Stimulated activated CD8-positive, alpha-beta memory T cell treated with anti-CD3 and anti-CD28 coated beads, Interleukin-4, amount 100 ng/mL, for 24 hours (primary cell): ENCODE results near the gene ENKUR.

ENCODE experiments used
- DNase-seq: peaks from one replicate; pipeline ENCODE4 v3.0.0-alpha.2; 2020; ENCODE audit warnings: low read depth

ENKUR gene, protein sequence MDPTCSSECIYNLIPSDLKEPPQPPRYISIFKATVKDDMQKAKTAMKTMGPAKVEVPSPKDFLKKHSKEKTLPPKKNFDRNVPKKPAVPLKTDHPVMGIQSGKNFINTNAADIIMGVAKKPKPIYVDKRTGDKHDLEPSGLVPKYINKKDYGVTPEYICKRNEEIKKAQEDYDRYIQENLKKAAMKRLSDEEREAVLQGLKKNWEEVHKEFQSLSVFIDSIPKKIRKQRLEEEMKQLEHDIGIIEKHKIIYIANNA

DNA sequence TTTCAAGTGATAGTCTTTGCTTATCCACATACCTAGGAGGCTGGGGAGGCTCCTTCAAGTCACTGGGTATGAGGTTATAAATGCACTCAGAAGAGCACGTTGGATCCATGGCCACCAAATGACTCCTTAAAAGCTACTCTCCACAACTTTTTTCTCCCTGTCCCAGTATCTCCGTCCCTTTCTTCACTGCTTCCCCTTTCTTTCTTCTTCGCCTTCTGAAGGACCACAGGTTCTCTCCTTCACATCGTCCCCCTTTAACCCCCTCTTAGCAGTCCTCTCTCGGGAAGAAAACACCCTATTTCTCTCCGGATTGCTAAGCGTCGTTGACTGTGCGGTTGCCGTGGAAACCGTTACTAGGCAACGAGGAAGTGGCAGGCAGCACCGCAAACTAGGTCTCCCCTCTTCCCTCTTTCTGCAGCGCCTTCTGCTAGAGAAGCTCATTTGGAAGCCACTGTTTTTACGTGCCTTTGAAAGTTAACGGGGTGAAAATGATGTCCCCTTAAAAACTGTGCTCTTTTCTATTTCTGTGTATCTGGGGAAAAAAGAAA, at the start of gene ENKUR:
Gene ENKUR, minus strand, starts transcription at position 331 of the 548 bp plus-strand sequence. Its CDS starts 222 bp downstream, at position 109.
- peak; percentile 87 for DNase-seq

DNA sequence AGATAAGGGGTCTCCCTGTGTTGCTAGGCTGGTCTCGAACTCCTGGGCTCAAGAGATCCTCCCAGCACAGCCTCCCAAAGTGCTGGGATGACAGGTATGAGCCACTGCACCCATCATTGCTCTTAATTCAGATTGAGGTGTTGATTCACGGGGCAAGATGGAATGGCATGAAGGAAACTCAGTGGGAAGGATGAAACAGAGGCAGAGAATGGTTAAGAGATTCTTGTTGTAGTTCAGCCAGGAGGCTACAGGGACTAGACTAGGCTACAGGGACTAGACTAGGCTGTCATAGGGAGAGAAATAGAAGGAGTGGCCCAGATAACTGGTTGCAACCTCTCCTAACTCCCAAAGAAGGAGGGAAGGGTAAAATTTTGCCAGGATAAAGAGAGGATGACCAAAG, 48.4 kb upstream of the ENKUR start:
- DNase-seq = no peak

DNA sequence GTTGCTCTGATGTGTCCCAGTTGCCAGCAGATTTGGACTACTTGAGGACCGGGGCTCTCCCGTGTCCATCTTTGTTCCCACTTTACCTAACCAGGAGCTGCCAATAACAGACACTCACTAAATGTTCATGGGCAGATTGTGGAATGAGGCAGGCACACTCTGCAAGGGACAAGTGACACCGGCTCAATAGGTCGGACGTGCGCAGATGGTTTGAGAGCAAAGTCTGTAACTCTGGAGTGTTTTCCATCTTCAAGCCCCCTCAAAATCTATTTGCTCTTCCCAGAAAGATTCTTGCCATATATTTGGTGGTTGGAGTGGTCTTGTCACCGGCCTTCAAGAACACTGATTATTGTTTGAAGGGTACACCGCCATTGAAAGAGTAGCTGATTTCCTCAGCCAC, 47.7 kb upstream of the ENKUR start:
- DNase-seq = no peak

DNA sequence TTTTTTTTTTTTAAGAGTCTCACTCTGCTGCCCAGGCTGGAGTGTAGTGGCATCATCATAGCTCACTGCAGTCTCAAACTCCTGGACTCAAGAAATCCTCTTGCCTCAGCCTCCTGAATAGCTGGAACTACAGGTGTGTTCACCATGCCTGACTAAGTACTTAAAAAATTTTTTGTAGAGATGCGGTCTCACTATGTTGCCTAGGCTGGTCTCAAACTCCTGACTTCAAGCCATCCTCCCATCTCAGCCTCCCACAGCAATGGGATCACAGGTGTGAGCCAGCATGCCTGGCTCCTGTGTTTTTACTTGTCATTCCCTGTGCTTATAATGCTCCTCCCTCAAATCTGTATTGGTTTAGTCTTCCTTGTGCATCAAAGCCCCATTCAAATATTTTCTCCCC, 47.2 kb upstream of the ENKUR start:
- no peak for DNase-seq

DNA sequence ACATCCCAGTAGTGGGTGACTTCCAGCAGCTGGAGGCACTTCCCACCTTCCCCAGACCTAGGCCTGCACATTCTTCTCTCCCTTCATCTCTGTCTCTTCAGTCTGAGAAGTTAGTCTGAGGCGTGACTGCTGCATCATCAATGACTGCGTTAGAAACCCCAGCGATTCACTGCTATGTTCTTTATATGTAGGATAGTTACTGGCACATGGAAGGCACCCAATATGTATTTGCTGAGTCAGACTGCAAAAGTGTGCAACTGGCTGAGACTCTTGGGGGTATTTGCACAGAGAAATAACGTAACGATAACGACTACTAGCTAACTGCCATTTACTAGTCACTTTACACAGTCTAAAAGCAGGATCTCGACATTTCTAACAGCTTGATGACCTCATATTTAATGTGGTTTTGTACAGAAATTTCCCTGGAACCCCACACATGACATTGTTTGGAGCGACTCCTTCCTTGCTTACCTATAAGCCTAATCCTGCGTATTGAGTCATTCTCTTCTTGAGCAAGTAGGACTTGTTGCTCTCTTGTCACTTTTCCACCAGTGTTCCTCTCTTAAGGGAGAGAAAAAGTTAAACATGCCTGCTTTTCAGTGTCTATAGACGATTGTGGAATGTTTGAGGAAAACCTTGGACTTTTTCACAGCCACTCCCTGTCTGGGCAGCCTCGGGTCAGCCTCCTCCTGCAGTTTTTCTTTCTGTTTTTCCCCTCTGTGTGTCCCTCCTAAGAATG, 45.9 kb upstream of the ENKUR start:
- no peak for DNase-seq

DNA sequence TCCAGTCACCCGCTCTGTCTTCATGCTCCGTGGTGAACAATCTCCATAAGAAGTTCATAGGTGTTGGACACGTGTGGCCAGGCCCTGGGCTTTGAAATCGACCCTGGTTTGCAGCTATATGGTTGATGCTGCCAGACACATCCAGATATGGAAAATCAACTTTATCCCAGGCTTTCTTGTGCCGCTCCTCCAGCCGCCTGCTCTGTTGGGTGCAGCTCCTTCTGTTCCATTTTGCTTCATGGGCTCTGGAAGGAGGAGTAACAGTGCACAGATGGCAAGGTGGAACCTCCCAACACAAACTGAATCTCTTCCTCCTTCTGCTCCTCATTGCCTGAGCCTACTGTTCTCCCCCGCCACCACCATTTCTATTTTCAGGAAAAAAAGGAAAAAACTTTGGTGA, 45.2 kb upstream of the ENKUR start:
- DNase-seq = no peak

DNA sequence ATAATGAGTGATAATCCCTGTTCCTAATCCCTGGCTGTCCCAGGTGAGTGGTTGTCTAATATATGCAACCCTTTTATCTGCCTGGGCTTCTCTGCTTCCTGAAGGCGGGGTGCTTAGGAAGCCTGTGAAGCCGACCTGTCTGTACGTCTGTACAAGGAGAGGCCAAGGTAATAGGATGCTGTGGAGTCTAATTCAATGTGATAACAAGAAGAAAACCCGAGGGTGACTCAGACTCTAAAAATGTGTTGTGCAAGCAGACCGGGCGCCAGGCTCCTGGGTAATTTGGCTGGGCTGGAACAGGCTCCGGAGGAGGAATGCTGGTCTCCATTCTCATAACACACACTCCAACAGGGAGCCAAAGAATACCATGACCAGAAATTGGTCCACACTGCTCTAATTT, 44.0 kb upstream of the ENKUR start:
- DNase-seq = no peak

DNA sequence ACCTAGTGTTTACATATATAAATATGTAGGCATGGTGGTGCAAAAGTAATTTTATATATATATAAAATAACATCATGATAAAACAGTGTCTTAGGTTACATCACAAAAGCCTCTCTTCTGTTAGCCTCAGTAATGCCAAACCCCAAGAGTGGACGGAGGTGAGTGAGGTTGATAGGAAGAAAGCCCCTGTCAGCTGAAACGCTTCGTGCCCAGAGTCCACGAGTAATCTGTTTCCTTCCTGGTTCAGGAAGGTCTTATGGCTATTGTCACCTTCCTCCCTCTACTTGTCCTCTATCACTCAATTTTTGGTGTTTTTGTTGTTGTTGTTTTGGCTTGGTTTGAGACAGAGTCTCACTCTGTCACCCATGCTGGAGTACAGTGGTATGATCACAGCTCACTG, 41.9 kb upstream of the ENKUR start:
- DNase-seq = no peak

DNA sequence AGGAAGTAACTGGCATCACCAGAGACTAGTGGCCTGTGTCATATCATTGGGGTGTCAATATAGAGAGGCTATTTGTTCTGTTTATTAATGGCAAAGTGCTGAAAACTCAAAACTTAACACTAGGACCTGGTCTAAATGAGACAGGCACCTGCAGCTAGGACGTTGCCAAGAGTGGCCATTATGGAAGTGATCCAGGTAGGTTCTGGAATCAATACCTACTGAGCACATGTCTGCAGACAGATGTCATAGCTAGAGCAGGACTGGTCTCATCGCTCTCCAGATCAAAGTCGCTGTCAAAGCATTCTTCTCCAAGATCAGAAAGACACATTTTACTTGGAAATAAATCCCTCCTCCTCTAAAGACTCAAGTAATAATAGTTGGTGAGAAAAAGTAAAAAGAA, 40.8 kb upstream of the ENKUR start:
- no peak for DNase-seq

DNA sequence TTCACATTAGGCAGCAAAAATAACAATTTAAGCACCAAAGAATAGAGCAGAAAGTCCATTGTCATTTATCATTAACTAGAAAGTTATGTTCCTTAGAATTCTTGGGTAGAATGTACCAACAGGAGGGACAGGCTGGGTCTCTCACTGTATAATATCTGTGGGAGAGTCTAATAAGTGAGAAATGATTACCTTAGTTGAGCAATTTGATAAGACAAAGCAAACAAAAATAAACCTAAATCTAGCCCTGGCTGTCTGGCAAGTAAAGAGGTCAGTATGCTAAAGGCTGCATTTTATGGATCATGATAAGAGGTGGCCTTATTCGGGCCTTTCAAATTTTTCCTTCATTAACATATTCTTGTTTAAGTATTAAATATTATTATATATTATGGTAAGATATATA, 36.1 kb upstream of the ENKUR start:
- no peak for DNase-seq

DNA sequence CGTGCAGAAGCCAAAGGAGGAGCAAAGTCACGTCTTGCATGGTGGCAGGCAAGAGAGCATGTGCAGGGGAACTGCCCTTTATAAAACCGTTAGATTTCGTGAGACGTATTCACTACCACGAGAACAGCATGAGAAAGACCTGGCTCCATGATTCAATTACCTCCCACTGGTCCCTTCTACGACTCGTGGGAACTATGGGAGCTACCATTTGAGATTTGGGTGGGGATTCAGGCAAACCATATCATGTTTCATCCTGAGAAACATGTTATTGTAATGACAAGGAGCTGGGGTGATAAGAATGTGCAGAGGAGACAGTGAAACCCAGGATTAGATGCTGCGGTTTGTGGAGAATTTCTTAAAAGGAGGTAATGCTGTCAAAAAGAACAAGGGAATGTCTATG, 34.4 kb upstream of the ENKUR start:
- DNase-seq = no peak

DNA sequence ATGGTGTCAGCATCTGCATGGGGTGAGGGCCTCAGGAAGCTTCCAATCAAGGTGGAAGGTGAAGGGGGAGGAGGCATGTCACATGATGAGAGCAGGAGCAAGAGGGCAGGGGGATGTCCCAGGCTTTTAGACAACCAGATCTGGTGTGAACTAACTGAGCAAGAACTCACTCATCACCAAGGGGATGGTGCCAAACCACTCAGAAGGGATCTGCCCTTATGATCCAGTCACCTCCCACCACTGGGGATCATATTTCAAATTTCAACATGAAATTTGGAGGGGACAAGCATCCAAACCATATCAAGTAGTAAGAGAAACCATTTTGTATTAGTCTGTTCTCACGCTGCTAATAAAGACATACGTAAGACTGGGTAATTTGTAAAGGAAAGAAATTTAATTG, 34.0 kb upstream of the ENKUR start:
- no peak for DNase-seq

DNA sequence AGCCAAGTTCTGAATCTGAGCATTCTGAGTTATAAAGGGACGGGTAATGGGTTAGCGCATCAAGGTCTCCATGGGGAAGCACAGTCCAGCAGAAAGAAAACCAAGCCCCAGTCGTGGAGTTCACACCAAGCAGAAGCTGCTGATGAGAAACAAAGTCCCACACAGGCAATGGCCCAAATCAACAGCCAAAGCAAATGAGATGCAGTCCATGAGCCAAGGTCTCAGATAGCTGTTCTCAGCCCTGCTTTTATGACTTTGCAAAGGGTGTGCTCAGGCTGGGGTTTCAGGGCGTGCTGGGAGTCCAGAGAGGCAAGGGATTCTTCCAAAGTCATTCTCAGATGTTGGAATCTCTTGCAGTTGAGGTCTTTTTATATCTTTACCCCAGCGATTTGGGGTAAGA, 32.5 kb upstream of the ENKUR start:
- DNase-seq = no peak

DNA sequence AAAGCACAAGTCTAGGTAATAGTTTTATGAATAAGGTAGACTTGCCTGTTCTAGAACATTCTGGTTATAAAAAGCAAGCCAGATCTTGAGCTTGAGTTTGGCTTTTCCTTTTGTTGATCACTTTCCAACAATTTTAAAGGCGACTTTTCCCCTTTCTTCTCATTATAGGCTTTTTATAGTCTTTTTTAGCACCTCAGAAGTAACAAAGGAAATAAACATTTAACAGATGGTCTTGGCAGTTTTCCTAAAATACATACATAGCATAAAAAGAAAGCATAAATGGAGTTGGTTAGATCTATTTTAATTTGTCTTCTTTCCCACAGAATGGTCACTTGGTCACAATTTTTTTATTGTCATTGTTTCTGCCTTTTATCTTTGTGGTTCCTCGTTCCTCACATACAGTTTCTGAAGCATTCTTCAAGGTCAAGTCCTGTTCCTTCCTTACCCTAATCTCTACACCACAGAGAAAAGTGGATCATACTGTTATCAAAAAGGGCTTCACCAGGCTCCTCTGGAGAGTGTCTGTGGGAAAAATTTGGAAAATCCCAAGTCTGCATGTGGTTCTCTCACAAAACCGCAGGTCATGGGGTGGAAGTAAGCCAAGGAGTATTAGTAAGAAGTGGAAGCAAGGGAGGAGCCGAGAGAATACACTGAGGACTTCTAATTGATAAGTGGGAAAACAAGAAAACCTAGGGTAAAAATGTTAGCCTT, 31.8 kb upstream of the ENKUR start:
- DNase-seq = no peak

DNA sequence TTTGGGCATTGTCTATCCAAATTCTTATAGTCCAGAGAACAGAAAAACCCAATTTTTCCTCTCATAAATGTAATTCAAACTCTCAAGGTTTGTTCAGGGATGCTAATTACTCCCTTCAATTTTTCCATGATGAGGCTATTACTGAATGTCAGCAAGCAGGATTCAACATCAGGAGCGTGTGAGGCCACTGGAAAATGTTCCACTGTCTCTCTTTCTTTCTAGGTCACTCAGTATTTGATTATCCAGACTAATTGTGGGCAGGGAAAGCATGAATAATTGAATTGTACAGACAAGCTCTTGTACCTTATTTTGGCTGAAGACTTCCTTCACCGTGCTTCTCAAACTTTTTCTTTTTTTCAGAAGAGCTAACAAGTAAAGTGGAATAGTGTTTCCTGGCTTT, 31.1 kb upstream of the ENKUR start:
- no peak for DNase-seq

DNA sequence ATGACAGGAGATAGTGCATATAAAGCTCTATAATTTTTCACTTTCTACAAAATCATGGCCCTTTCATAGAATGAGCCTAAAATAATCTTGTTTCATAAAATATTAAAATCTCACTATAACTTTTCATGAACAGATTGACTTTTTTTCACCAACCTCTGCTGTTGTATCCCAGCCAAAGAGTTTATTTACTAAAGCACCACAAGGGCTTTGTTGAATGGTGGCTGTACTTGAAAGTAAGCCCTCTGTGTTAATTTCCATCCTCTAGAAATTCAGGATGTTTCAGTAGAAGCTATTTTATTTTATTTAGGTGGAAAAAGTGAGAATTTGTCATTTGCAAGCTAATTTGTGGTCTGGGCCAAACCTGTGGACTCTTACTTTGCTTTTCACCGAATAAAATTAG, 30.7 kb upstream of the ENKUR start:
- no peak for DNase-seq

DNA sequence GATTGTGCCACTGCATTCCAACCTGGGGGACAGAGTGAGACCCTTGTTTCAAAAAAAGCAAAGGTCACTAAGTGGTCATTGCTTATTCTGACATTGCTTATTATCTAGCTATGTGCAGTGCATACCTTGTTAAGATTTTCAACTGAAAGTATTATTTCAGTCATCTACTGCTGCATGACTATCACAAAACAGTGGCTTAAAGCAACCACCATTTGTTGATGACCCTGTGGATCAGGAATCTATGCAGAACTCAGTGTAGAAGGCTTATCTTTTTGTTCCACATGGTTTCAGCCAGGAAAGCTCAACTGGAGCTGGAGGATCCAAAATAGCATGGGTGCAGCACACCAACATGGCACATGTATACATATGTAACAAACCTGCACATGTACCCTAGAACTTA, 23.6 kb upstream of the ENKUR start:
- no peak for DNase-seq

DNA sequence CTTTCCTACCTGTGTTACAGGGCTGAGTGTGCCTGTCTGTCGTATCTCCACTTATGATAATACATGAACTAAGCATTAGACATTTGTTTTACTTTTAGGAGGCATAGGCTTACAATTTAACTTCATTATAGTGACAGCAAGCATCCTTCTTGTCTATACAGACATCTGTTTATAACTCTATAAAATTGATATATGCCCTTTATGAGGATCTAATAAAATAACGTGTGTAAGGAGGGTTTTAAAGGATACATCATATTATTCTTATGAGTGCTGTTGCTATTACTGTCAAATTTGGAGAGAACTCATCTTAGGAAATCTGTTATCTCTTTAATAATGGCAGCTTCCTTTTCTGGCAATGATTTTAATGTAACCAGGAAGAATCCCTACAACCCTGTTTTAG, 22.4 kb upstream of the ENKUR start:
- DNase-seq = no peak

DNA sequence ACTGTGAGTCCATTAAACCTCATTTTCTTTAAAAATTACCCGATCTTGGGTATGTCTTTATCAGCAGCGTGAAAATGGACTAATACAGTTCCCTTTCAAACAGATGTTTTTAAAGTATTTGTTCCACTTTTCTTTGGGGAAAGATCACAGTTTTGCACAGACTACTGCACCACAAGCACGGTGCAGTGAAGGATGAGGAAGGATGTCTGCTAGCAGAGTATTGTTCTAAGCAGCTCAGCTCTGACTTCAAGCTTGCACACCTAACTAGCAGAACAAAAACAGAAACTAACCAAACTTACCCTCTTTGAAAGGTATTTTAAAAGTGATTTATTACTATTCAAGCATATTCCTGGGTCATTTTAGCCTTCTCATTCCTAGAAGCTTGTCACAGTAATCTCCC, 20.4 kb upstream of the ENKUR start:
- no peak for DNase-seq

DNA sequence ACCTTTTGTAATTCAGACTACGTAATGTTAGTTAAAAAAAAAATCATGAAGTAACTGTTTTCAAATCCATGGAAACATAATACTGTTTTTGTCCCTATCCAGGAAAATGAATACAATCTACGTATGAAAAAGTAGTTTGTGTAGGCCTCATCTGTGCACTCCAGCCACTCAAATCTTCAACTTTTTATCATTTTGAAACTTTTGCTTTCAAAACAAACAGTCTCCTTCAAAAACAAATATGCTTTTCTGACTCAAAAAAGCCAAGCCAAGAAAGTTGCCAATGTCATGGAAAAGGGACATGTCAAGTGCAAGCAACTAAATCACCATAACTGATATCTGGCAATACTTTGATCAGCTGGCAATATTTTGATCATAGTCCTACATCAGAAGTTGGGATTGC, 13.6 kb upstream of the ENKUR start:
- no peak for DNase-seq

DNA sequence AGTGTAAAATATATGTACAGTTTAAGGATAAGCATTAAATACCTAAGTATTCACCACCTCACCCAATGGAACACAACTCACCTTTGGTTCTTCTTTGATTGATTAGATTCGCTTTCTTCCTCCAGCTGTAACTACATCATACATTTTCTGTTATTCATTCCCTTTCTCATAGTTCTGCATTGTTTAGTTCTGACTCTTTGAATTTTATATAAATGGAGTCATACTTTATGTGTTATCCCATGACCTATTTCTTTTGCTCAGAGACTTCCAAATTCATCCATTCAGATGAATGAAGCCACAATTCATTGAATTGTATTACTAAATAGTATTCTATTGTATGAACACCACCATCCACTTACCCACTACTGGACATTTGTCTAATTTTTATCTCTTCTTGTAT, 12.8 kb upstream of the ENKUR start:
- no peak for DNase-seq

DNA sequence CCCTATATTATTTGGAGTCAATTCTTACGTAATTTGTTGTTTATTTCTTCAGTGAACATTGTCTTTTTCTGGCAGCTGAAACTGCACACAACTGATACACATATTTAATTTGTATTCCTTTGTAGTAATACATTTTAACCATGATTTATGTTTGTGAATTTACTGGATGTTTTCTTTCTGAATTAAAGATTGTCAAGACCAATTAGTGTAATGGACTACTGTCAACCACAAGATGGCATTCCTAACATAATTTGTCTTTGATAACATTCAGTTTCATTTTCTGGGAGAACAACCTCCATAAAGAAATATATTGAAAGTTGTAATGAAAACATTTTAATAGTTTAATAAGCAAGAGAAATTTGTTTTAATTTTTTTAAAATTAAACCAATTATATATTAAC, 10.5 kb upstream of the ENKUR start:
- no peak for DNase-seq

DNA sequence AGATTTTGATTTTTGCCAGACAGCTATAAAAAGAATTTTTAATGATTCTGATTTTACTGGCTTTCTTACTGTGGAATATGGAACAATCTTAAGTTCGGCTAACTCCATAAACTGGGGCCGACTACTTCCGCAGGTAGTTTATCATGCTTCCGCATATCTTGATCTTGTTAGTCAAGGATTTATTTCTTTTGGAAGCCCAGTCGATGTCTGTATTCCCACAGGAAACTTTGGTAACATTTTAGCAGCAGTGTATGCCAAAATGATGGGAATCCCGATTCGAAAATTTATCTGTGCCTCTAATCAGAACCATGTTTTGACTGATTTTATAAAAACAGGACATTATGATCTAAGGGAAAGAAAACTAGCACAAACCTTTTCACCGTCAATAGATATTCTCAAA, 8.6 kb upstream of the ENKUR start:
- no peak for DNase-seq
